Measurements from ENCODE around the gene GCNA.
"Not testable (repeated sequence)": the region's sequence is repeated elsewhere in the genome, so short reads cannot be mapped to it uniquely, and the experiment has no call there.

Gene GCNA

DNA sequence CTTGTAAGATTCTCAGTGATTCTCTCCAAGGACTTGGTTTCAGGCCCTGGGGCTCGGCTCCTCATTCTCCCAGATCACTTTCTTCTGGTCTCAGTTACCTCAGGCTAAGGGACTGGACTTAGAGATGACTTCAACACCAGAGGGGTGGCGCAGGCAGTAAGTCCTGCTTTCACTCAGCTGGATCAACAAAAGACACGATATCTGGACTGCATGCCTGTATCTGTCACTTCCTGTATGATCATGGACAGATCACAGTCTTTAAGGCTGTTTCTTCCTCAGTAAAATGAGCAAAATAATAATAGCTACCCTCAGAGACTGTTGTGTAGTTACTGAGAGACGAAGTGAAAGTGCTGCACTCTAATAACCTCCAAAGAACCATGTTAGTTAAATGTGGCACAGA is 59.6 kb downstream of the GCNA start:
- no peaks in the 10 kb centered on the region for H4K20me1 ChIP-seq (ENCODE audit: insufficient read depth, low read length, poor library complexity, severe bottlenecking)
- H3K27me3 ChIP-seq (ENCODE audit: insufficient read depth, low read length, poor library complexity, severe bottlenecking): no peaks in the 10 kb centered on the region
- H3F3A ChIP-seq (ENCODE audit: low read depth): no peaks in the 10 kb centered on the region
- H3K79me2 ChIP-seq (ENCODE audit: insufficient read depth, low read length): no peaks in the 10 kb centered on the region
- no peak for TF ChIP-seq EZH2phosphoT487 (IDR thresholded peaks at IDR 0.05; ENCODE audit: borderline replicate concordance)
- TF ChIP-seq, protein P1, sequence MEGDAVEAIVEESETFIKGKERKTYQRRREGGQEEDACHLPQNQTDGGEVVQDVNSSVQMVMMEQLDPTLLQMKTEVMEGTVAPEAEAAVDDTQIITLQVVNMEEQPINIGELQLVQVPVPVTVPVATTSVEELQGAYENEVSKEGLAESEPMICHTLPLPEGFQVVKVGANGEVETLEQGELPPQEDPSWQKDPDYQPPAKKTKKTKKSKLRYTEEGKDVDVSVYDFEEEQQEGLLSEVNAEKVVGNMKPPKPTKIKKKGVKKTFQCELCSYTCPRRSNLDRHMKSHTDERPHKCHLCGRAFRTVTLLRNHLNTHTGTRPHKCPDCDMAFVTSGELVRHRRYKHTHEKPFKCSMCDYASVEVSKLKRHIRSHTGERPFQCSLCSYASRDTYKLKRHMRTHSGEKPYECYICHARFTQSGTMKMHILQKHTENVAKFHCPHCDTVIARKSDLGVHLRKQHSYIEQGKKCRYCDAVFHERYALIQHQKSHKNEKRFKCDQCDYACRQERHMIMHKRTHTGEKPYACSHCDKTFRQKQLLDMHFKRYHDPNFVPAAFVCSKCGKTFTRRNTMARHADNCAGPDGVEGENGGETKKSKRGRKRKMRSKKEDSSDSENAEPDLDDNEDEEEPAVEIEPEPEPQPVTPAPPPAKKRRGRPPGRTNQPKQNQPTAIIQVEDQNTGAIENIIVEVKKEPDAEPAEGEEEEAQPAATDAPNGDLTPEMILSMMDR (conservative IDR thresholded peaks at IDR 0.05; ENCODE audit: low read length): no peak
- H3K4me2 ChIP-seq (ENCODE audit: low read depth, low read length, poor library complexity, severe bottlenecking): no peak overlapping the region
- H3K9me2 ChIP-seq (replicated peaks; ENCODE audit: low read depth, low read length): no peaks in the 10 kb centered on the region
- H3K9me3 ChIP-seq (ENCODE audit: insufficient read depth, low read depth, low read length): no peaks in the 10 kb centered on the region
- no peaks in the 10 kb centered on the region for H3K36me3 ChIP-seq (ENCODE audit: insufficient read depth, low read length)
- peaks cover 20% of the 10 kb centered on the region for H3K4me1 ChIP-seq (ENCODE audit: insufficient read depth, low read length, poor library complexity, severe bottlenecking)
- no peak overlapping the region; the same call in 1 of the 2 replicates for H2AFZ ChIP-seq (ENCODE audit: low read length)
- H3K4me3 ChIP-seq (ENCODE audit: low read length, poor library complexity, severe bottlenecking): no peak overlapping the region
- H3K9ac ChIP-seq (ENCODE audit: low read depth, low read length, poor library complexity, severe bottlenecking): no peak overlapping the region

DNA sequence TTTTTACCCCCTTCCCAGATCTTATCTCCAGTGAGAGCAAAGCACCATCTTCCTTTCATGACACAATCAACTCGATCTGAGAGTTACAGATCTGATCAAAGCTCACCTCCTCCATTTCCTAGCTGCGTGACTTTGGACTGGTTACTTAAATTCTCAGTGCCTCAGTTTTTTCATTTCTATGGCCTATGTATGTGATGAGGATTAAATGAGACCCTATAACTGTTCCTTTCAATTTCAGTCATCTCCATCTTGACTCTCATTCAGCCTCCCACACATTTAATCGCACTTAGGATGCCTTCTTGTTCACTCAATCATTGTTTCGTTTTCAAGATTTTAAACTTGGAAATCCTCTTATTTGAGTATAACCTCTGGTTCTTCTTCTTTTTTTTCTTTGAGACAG is 60.2 kb downstream of the GCNA start:
- Histone ChIP-seq H4K20me1 (ENCODE audit: insufficient read depth, low read length, poor library complexity, severe bottlenecking) (no peaks in the 10 kb centered on the region), H3F3A (ENCODE audit: low read depth) (no peaks in the 10 kb centered on the region), H3K9me3 (ENCODE audit: insufficient read depth, low read depth, low read length) (no peaks in the 10 kb centered on the region), H3K4me2 (ENCODE audit: low read depth, low read length, poor library complexity, severe bottlenecking) (no peak overlapping the region), H2AFZ (ENCODE audit: low read length) (no peak overlapping the region), H3K27me3 (ENCODE audit: insufficient read depth, low read length, poor library complexity, severe bottlenecking) (no peaks in the 10 kb centered on the region), H3K9ac (ENCODE audit: low read depth, low read length, poor library complexity, severe bottlenecking) (no peak overlapping the region), H3K9me2 (replicated peaks; ENCODE audit: low read depth, low read length) (no peaks in the 10 kb centered on the region), H3K79me2 (ENCODE audit: insufficient read depth, low read length) (no peaks in the 10 kb centered on the region), H3K36me3 (ENCODE audit: insufficient read depth, low read length) (no peaks in the 10 kb centered on the region), H3K4me3 (ENCODE audit: low read length, poor library complexity, severe bottlenecking) (no peak overlapping the region), H3K4me1 (ENCODE audit: insufficient read depth, low read length, poor library complexity, severe bottlenecking) (peaks cover 20% of the 10 kb centered on the region)
- TF ChIP-seq, protein P1 (conservative IDR thresholded peaks at IDR 0.05; ENCODE audit: low read length): no peak
- TF ChIP-seq EZH2phosphoT487 (IDR thresholded peaks at IDR 0.05; ENCODE audit: borderline replicate concordance): no peak

DNA sequence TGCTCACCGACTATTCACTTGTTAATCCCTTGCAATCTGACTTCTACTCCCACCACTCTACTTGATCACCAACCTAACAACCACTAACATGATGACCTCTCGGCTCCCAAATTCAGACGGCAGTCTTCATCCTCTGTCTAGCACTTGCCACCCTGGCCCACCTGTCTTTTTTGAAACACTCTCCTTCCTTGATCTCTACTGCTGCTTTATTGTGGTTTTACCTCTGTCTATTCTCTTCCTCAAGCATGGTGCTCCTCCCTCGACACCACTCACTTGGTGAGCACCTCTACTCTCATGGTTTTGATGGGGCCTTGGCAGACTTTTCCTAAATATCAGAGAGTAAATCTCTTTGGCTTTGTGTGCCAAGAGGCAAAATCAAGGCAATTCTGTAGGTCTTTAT is 61.8 kb downstream of the GCNA start:
- TF ChIP-seq, protein P1 (conservative IDR thresholded peaks at IDR 0.05; ENCODE audit: low read length): no peak
- no peak for TF ChIP-seq EZH2phosphoT487 (IDR thresholded peaks at IDR 0.05; ENCODE audit: borderline replicate concordance)
- Histone ChIP-seq H3K9ac (ENCODE audit: low read depth, low read length, poor library complexity, severe bottlenecking) (no peak overlapping the region), H2AFZ (ENCODE audit: low read length) (no peak overlapping the region), H3K4me3 (ENCODE audit: low read length, poor library complexity, severe bottlenecking) (no peak overlapping the region), H3K27me3 (ENCODE audit: insufficient read depth, low read length, poor library complexity, severe bottlenecking) (no peaks in the 10 kb centered on the region), H3K4me1 (ENCODE audit: insufficient read depth, low read length, poor library complexity, severe bottlenecking) (peaks cover 20% of the 10 kb centered on the region), H3F3A (ENCODE audit: low read depth) (no peaks in the 10 kb centered on the region), H3K4me2 (ENCODE audit: low read depth, low read length, poor library complexity, severe bottlenecking) (no peak overlapping the region), H3K79me2 (ENCODE audit: insufficient read depth, low read length) (no peaks in the 10 kb centered on the region), H3K9me3 (ENCODE audit: insufficient read depth, low read depth, low read length) (no peaks in the 10 kb centered on the region), H3K36me3 (ENCODE audit: insufficient read depth, low read length) (no peaks in the 10 kb centered on the region), H4K20me1 (ENCODE audit: insufficient read depth, low read length, poor library complexity, severe bottlenecking) (no peaks in the 10 kb centered on the region), H3K9me2 (replicated peaks; ENCODE audit: low read depth, low read length) (no peaks in the 10 kb centered on the region)

DNA sequence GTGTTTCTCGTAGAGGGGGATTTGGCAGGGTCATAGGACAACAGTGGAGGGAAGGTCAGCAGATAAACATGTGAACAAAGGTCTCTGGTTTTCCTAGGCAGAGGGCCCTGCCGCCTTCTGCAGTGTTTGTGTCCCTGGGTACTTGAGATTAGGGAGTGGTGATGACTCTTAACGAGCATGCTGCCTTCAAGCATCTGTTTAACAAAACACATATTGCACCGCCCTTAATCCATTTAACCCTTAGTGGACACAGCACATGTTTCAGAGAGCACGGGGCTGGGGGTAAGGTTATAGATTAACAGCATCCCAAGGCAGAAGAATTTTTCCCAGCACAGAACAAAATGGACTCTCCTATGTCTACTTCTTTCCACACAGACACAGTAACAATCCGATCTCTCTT is 66.2 kb downstream of the GCNA start:
- not testable (repeated sequence) for H4K20me1 ChIP-seq (ENCODE audit: insufficient read depth, low read length, poor library complexity, severe bottlenecking); H3K4me1 ChIP-seq (ENCODE audit: insufficient read depth, low read length, poor library complexity, severe bottlenecking); H2AFZ ChIP-seq (ENCODE audit: low read length); H3K27me3 ChIP-seq (ENCODE audit: insufficient read depth, low read length, poor library complexity, severe bottlenecking); H3K36me3 ChIP-seq (ENCODE audit: insufficient read depth, low read length); H3K79me2 ChIP-seq (ENCODE audit: insufficient read depth, low read length); H3K4me2 ChIP-seq (ENCODE audit: low read depth, low read length, poor library complexity, severe bottlenecking); H3K9me2 ChIP-seq (replicated peaks; ENCODE audit: low read depth, low read length); H3K9me3 ChIP-seq (ENCODE audit: insufficient read depth, low read depth, low read length); H3K4me3 ChIP-seq (ENCODE audit: low read length, poor library complexity, severe bottlenecking); H3K9ac ChIP-seq (ENCODE audit: low read depth, low read length, poor library complexity, severe bottlenecking); H3F3A ChIP-seq (ENCODE audit: low read depth)

All from Loucy (cell line).